ENCODE results near the gene CHAF1B.
"Not testable (repeated sequence)": the region's sequence is repeated elsewhere in the genome, so short reads cannot be mapped to it uniquely, and the experiment has no call there.

The CHAF1B gene

GRCh38 chr21:36384885-36385232 lies 333 bp upstream of the CHAF1B start:
- no peak overlapping the region; the same call in 1 of the 2 replicates for H3K4me3 ChIP-seq (ENCODE audit: low read length)
- DNase-seq (ENCODE audit: low read depth, low spot score): no peak

- H3K4me3 ChIP-seq (ENCODE audit: low read length): peak overlapping the region; percentile 59
- no peak for DNase-seq (ENCODE audit: low read depth, low spot score)
These were observed 945 bp downstream of the CHAF1B start for GRCh38 chr21:36386031-36386642.

GRCh38 chr21:36388096-36388495 lies 2.9 kb downstream of the CHAF1B start:
- no peak overlapping the region for H3K4me3 ChIP-seq (ENCODE audit: low read length)
- no peak for DNase-seq (ENCODE audit: low read depth, low spot score)

- H3K4me3 ChIP-seq (ENCODE audit: low read length): no peak overlapping the region
- no peak for DNase-seq (ENCODE audit: low read depth, low spot score)
These were observed 3.6 kb downstream of the CHAF1B start for GRCh38 chr21:36388835-36389234.

GRCh38 chr21:36391649-36392048 lies 6.5 kb downstream of the CHAF1B start:
- not testable (repeated sequence) for DNase-seq (ENCODE audit: low read depth, low spot score)

DNA sequence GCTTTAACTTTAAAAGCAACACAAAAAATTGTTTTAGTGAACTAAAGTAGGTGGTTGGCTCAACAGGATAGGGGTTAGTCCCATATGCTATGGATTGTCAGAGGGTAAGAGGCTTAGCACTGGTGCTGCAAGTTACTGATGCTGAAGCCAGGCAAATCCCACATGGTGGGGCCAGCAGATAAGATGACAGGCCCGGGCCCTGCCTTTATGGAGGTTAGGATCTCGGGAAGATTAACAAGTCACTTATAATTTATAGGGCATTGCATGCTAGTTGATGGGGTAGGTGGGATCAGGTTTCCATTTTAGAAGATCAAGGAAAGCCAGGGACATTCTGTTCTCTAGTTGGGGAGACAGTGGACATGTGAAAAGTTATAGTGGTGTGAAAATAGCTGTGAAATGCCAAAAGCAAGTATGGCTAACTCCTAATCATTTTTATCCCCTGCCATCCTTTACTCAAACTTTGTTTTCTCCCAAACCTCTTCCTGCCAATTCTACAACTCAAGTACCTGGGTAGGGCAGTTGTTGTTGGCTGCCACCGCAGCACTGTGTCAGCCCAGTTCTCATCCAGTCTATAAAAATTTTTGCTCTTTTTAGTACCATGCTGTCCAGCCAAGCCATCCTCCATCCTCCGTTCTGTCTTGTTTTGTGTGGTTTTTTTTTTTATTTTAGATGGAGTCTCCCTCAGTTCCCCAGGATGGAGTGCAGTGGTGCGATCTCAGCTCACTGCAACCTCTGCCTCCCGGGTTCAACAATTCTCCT lies 10.3 kb downstream of the CHAF1B start:
- no peak for DNase-seq (ENCODE audit: low read depth, low spot score)
- no peak overlapping the region for H3K4me3 ChIP-seq (ENCODE audit: low read length)

More at GRCh38 chr21:36391649-36392048, 6.5 kb downstream of the CHAF1B start:
- not testable (repeated sequence) for H3K4me3 ChIP-seq (ENCODE audit: low read length)

DNA sequence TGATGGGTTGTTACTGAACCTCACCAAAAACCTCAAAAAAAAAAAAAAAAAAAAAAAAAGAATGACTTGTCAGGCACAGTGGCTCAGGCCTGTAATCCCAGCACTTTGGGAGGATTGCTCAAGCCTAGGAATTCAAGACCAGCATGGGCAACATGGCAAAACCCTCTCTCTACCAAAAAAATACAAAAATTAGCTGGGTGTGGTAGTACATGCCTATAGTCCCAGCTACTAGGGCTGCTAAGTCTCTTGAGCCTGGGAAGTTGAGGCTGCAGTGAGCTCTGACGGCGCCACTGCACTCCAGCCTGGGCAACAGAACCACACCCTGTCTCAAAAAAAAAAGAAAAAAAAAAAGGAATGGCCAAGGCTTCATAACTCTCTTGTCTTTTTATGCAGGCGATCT lies 11.1 kb downstream of the CHAF1B start:
- H3K4me3 ChIP-seq (ENCODE audit: low read length): no peak overlapping the region
- DNase-seq (ENCODE audit: low read depth, low spot score): no peak

- DNase-seq (ENCODE audit: low read depth, low spot score): no peak
- H3K4me3 ChIP-seq (ENCODE audit: low read length): no peak overlapping the region
These were observed 11.8 kb downstream of the CHAF1B start for GRCh38 chr21:36396971-36397370.

DNA sequence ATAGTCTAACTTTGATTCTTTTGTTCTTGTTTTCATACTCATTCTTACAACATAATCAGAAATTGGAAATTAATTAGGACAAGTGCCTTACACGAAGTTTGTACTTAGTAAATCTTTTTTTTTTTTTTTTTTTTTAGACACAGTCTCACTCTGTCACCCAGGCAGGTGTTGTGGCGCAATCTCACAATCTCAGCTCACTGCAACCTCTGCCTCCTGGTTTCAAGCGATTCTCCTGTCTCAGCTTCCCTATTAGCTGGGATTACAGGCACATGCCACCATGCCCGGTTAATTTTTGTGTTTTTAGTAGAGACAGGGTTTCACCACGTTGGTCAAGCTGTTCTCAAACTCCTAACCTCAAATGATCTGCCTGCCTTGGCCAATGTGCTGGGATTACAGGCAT lies 12.4 kb downstream of the CHAF1B start:
- no peak overlapping the region for H3K4me3 ChIP-seq (ENCODE audit: low read length)
- no peak for DNase-seq (ENCODE audit: low read depth, low spot score)

GRCh38 chr21:36399736-36400135 lies 14.5 kb downstream of the CHAF1B start:
- DNase-seq (ENCODE audit: low read depth, low spot score); H3K4me3 ChIP-seq (ENCODE audit: low read length): not testable (repeated sequence)

DNA sequence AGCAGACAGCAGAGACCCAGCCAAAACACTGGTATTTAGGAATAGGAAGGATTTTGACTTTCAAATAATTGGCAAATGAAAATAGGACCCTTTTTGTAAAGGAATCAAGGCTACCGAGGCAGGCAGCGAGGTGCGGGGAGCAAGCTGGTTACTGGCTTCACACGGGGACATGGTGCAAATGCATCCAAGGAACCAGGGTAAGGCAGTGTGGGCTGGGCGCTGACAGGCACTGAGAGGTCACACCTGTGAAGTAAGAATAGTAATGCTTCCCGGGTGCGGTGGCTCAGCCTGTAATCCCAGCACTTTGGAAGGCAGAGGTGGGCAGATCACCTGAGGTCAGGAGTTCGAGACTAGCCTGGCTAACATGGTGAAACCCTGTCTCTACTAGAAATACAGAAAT lies 15.5 kb downstream of the CHAF1B start:
- no peak for DNase-seq (ENCODE audit: low read depth, low spot score)
- no peak overlapping the region for H3K4me3 ChIP-seq (ENCODE audit: low read length)

DNA sequence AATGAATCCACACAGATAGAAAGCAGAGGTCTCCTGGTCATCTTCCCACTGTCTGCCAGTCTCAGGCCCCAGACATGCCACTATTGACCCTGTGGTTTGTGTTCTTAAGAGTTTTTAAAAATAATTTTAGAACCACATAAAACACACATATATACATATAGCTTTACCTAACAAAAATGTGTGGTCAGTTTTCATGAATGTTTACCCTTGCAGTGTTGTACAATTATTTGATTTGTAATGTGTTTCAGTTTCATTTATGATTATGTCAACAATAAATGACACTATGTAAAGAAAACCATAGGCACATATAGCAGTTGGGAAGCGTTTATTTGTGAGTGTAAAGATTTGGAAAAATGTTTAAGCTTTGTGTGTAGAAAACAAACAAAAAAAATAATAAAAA lies 17.1 kb downstream of the CHAF1B start:
- DNase-seq (ENCODE audit: low read depth, low spot score): no peak
- H3K4me3 ChIP-seq (ENCODE audit: low read length): no peak overlapping the region

DNA sequence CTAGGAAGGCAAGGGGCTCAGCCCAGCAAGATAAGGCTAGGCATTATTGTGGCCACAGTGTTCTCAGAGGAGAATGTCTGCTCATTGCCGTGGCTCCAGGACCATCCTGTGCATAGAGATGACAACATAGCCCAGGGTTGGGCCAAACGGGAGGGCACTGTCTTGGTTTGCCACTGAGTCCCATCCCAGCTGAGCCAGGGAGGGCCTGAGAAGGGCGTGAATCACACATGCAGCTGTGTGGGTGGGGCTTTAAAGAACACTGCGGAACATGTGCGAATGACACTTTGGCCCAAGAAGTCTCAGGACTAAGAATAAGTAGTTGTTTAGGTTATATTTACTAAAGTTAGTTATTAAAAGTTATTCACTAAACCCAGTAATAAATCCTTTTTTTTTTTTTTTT lies 18.5 kb downstream of the CHAF1B start:
- H3K4me3 ChIP-seq (ENCODE audit: low read length): no peak overlapping the region
- DNase-seq (ENCODE audit: low read depth, low spot score): no peak

- no peak for DNase-seq (ENCODE audit: low read depth, low spot score)
- H3K4me3 ChIP-seq (ENCODE audit: low read length): no peak overlapping the region
These were observed 23.4 kb downstream of the CHAF1B start for GRCh38 chr21:36408568-36408967.

- no peak overlapping the region for H3K4me3 ChIP-seq (ENCODE audit: low read length)
- no peak for DNase-seq (ENCODE audit: low read depth, low spot score)
These were observed 26.1 kb downstream of the CHAF1B start for GRCh38 chr21:36411301-36411700.

- DNase-seq (ENCODE audit: low read depth, low spot score): no peak
- H3K4me3 ChIP-seq (ENCODE audit: low read length): no peak overlapping the region
These were observed 27.7 kb downstream of the CHAF1B start for GRCh38 chr21:36412916-36413315.

DNA sequence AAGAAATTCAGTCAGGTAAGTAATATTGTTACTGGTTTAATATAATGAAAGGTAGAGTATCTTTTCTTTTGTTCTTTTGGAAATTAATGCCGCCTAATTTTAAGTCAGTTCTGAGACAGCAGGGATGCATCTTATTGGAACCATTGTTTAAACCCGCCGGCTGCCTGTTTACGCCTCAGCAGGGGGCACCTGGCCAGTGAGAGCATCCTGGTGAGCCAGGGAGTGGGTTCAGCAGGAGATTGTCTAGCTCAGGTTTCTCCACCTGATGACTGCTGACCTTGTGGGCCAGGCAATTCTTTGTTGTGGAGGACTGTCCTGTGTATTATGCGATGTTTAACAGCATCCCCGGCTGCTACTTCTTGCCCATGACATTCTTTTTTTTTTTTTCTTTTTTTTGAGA lies 30.2 kb downstream of the CHAF1B start:
- no peak overlapping the region for H3K4me3 ChIP-seq (ENCODE audit: low read length)
- DNase-seq (ENCODE audit: low read depth, low spot score): no peak

- DNase-seq (ENCODE audit: low read depth, low spot score): no peak
- no peak overlapping the region for H3K4me3 ChIP-seq (ENCODE audit: low read length)
These were observed 34.0 kb downstream of the CHAF1B start for GRCh38 chr21:36419241-36419640.

- peak; percentile 42 for DNase-seq (ENCODE audit: low read depth, low spot score)
These were observed 34.8 kb downstream of the CHAF1B start for GRCh38 chr21:36419996-36420395.

DNA sequence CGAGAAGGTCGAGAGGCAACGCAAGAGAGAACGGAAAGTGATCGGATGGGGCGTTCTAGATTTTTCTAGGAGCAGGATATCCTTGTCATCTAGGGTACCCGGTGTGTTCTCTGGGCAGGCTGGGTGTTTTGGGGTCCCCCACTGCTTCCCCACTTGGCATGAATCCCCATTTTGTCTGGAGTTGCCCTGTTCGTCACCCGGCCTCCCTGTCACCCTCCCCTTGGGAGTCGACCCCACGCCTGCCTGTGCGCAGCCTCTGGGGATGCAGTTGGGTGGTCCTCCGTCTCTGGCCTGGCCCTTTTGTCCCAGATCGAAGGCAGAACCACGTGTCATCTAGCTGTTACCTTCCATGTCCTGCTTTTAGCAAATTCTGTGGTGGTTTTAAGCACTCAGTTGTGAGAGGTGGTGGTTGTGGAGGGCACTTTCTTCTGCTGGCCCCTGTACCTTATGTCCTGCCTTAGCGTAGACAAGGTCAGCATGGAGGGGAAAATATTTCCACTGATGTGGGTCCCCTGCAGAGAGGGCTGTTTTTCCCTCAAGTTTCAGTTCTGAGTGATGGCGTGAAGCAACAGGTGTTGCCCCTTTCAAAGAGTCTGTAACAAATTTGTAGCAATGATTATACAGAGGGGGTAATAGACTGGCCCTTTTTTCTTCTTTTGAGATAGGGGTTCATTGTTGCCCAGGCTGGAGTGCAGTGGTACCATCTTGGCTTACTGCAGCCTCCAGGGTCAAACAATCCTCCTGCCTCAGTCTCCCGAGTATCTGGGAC lies 35.6 kb downstream of the CHAF1B start:
- no peak for DNase-seq (ENCODE audit: low read depth, low spot score)
- no peak overlapping the region for H3K4me3 ChIP-seq (ENCODE audit: low read length)

More at GRCh38 chr21:36419996-36420395, 34.8 kb downstream of the CHAF1B start:
- no peak overlapping the region for H3K4me3 ChIP-seq (ENCODE audit: low read length)
